Testis (tissue), 3 donors: ENCODE data around the gene RASD1. TPM values are rescaled to one million over a fixed set of nuclear protein-coding genes. Genes with fewer than 3 reads are reported as not detected.

ENCODE experiments used
- DNase-seq: peaks from one replicate; pipeline ENCODE4 v3.0.0-alpha.2; 2019
- H3K27ac ChIP-seq, 2 donors: fragments of 200-600 bp; sonication (generic); one replicate each; pipeline ENCODE4 v1.5.1; 2019
- H3K27me3 ChIP-seq: fragments of 200-600 bp; sonication (generic); one replicate; pipeline ENCODE4 v1.5.1; 2019
- H3K36me3 ChIP-seq: fragments of 200-600 bp; sonication (generic); one replicate; pipeline ENCODE4 v1.5.1; 2017; ENCODE audit warnings: low read depth; ENCODE audit errors: missing control alignments
- H3K4me1 ChIP-seq: fragments of 200-600 bp; sonication (generic); one replicate; pipeline ENCODE4 v1.5.1; 2019
- H3K4me3 ChIP-seq, 2 donors: fragments of 200-600 bp; sonication (generic); one replicate each; pipeline ENCODE4 v1.5.1; 2017 to 2019
- H3K9me3 ChIP-seq: fragments of 200-600 bp; sonication (generic); one replicate; pipeline ENCODE4 v1.5.1; 2017
- CTCF ChIP-seq, 3 experiments: fragments of 450-650 bp in 2 of 3; fragments of 200-600 bp in 1 of 3; sonication (generic) in 1 of 3; IDR thresholded peaks; one replicate each; pipeline ENCODE4 v1.5.1; 2016 to 2019; ENCODE audit warnings: antibody characterized with exemption in 3 of 3, mild to moderate bottlenecking in 2 of 3, moderate library complexity in 1 of 3
- POLR2A ChIP-seq: fragments of 450-650 bp; IDR thresholded peaks from one replicate; pipeline ENCODE4 v1.6.1; 2017; ENCODE audit warnings: antibody characterized with exemption, mild to moderate bottlenecking, moderate library complexity
- WGBS, 2 donors: methylation state at CpG; one replicate each; pipeline ENCODE4 v1.1.5; 2018; 5-methylcytosine and 5-hydroxymethylcytosine counted together
- intact Hi-C: fragments of 100-400 bp; cut with DNase I; formaldehyde crosslinking; loops from one replicate; pipeline ENCODE4 v1.15.1; 2023; ENCODE audit warnings: low total_unique reads
- polyA plus RNA-seq: library from polyadenylated mRNA; stranded (reverse); fragments of 350-450 nt; fragmentation: Illumina TruSeq; extraction: RNeasy Lipid Tissue Mini Kit (QIAGEN cat#74804); gene quantifications from one replicate; pipeline ENCODE4 v1.2.3, GENCODE V29; 2014; ENCODE audit warnings: low read depth, low replicate concordance; ENCODE audit not compliant: insufficient read depth
- total RNA-seq, 2 donors: library from RNA; depleted of rRNA; stranded (reverse); fragments of >200 nt; gene quantifications; one replicate each; pipeline ENCODE4 v1.2.3, GENCODE V29; 2016

RASD1 gene
- total and polyA plus RNA-seq, 3 donors from 2014 or later = 50.1 to 129 (median 99.7) TPM

GRCh38 chr17:17499402-17500145, 3.4 kb upstream of the RASD1 start:
- Histone ChIP-seq H3K36me3 (no peaks in the 10 kb centered on the region), H3K4me1 (peaks cover 6% of the 10 kb centered on the region), H3K27ac (no peak overlapping the region), H3K4me3 (no peak overlapping the region), H3K27me3 (no peaks in the 10 kb centered on the region), H3K9me3 (no peaks in the 10 kb centered on the region)
- no peak for DNase-seq
- intact Hi-C loops = loop anchor here (10.0 kb wide), 1 partner anchor 65 kb away; no protein-coding TSS in a partner anchor
- WGBS, 2 donors = 75 to 85% methylated on average over 8 to 17 of the region's 17 CpGs
- no peak for TF ChIP-seq POLR2A
- no peak for TF ChIP-seq CTCF (IDR thresholded peaks at IDR 0.05)

- WGBS, 2 donors = 91 to 93% methylated on average over 16 of the region's 16 CpGs
- H3K27me3 ChIP-seq = no peaks in the 10 kb centered on the region
- DNase-seq = no peak
- H3K9me3 ChIP-seq = no peaks in the 10 kb centered on the region
- no peaks in the 10 kb centered on the region for H3K36me3 ChIP-seq
- peaks cover 6% of the 10 kb centered on the region for H3K4me1 ChIP-seq
- intact Hi-C loops = loop anchor here (10.0 kb wide), 1 partner anchor 66 kb away; no protein-coding TSS in a partner anchor
- H3K27ac ChIP-seq = no peak overlapping the region
- no peak for TF ChIP-seq POLR2A
- H3K4me3 ChIP-seq = no peak overlapping the region
Observed at GRCh38 chr17:17498606-17499301, 2.6 kb upstream of the RASD1 start.

GRCh38 chr17:17497845-17498520, 1.8 kb upstream of the RASD1 start:
- no peaks in the 10 kb centered on the region for H3K36me3 ChIP-seq
- H3K4me1 ChIP-seq = peaks cover 6% of the 10 kb centered on the region
- no peak for DNase-seq
- no peaks in the 10 kb centered on the region for H3K9me3 ChIP-seq
- no peak for TF ChIP-seq POLR2A
- TF ChIP-seq CTCF (IDR thresholded peaks at IDR 0.05) = no peak
- H3K4me3 ChIP-seq = no peak overlapping the region
- no peak overlapping the region for H3K27ac ChIP-seq
- intact Hi-C loops = loop anchor here (10.0 kb wide), 1 partner anchor 67 kb away; no protein-coding TSS in a partner anchor
- WGBS, 2 donors = 96 to 97% methylated on average over 9 to 10 of the region's 10 CpGs
- no peaks in the 10 kb centered on the region for H3K27me3 ChIP-seq

DNA sequence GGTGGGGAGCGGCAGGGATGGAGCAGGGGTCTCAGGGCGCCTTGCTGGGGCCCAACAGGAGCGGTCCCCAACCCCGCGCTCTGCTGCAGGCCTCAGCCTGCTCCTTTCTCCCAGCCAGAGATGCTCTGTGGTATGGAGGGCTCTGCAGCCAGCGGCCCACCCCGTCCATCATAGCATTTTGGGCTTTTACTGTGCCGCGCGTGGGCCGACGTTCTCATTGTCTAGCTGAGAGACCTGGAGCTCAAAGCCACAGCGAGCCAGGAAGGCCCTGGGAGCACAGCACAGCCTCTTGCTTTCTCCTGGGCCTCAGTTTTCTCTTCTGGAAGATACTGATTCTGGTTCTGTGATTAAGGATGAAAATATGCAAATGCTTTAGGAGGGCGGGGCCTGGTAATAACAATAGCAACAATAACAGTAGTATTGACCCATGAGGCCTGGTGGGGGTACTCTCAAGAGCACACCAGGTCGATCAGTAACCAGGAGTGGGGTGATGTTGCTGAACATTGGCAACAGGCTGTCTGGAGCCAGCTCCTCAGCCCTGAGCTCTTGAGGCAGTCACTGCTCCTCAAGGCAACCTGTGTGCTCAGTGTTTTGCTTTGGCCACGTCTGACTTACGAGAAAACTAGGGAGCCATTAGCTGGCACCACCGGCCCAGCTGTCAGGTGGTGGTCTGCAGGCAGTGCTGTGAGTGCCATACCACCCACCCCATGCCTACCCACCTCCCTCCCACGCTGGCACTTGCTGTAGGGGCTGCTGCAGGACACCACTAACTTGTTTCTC, 1.1 kb upstream of the RASD1 start:
- Histone ChIP-seq H3K27me3 (no peaks in the 10 kb centered on the region), H3K4me1 (peaks cover 6% of the 10 kb centered on the region), H3K36me3 (no peaks in the 10 kb centered on the region), H3K9me3 (no peaks in the 10 kb centered on the region), H3K4me3 (peak overlapping the region; percentile 73 to 79), H3K27ac (peak overlapping the region; percentile 66 to 84)
- 28 to 33% methylated on average over 13 to 18 of the region's 19 CpGs for WGBS, 2 donors
- intact Hi-C loops = loop anchor here (10.0 kb wide), 1 partner anchor 68 kb away; no protein-coding TSS in a partner anchor
- DNase-seq = no peak
- TF ChIP-seq POLR2A = no peak
- peak in 1 of 3 experiments; percentile 4 for TF ChIP-seq CTCF (IDR thresholded peaks at IDR 0.05)
